BJ (cell line): ENCODE data around the gene CACHD1. TPM values are rescaled to one million over a fixed set of nuclear protein-coding genes. Genes with fewer than 3 reads are reported as not detected.
"Not testable (repeated sequence)": the region's sequence is repeated elsewhere in the genome, so short reads cannot be mapped to it uniquely, and the experiment has no call there.

ENCODE experiments used
- CTCF ChIA-PET: fragments of 350-600 bp; formaldehyde crosslinking; extraction: SDS; loops from one replicate; lab custom pipeline; 2021; ENCODE audit warnings: antibody characterized with exemption, inconsistent platforms; lab: Yijun Ruan, JAX
- POLR2A ChIA-PET: fragments of 300-600 bp; sonication (Branson Sonifier 250); formaldehyde crosslinking; extraction: SDS; loops from one replicate; lab custom pipeline; 2021; ENCODE audit warnings: antibody characterized with exemption; lab: Charles Lee
- DNase-seq: peaks from one replicate; pipeline ENCODE4 v3.0.0-alpha.2; 2011; ENCODE audit warnings: low read depth
- H3K27me3 ChIP-seq: 2 replicates; pipeline ENCODE4 v1.6.0; 2011; ENCODE audit warnings: low read length; ENCODE audit not compliant: control insufficient read depth, insufficient read depth
- H3K36me3 ChIP-seq: 2 replicates; pipeline ENCODE4 v1.5.1; 2011; ENCODE audit warnings: low read length; ENCODE audit not compliant: control insufficient read depth, insufficient read depth
- H3K4me3 ChIP-seq: 2 replicates; pipeline ENCODE4 v1.5.1; 2011; ENCODE audit warnings: low read depth, mild to moderate bottlenecking, control low read depth, low read length
- CTCF ChIP-seq: IDR thresholded peaks from 2 replicates; pipeline ENCODE4 v1.5.1; 2011; ENCODE audit warnings: low read depth, mild to moderate bottlenecking, control low read depth, inconsistent platforms, low read length, moderate library complexity; ENCODE audit not compliant: insufficient read depth
- polyA plus RNA-seq: library from polyadenylated mRNA; depleted of rRNA; stranded (reverse); fragments of >200 nt; gene quantifications from 2 replicates; pipeline ENCODE4 v1.2.3, GENCODE V29; 2011
- small RNA-seq: library from RNA; depleted of rRNA; stranded (forward); fragments of <200 nt; gene quantifications from one replicate; pipeline ENCODE3, GENCODE V24; 2012; ENCODE audit warnings: low replicate concordance, low read depth; ENCODE audit not compliant: insufficient read length

CACHD1 gene
- polyA plus RNA-seq, 1 experiment: 3.0 TPM

- POLR2A ChIA-PET: interaction anchor here (0.6 kb wide), 1 partner anchor 28 kb away, joined by 3 read pairs; no protein-coding TSS in a partner anchor
- no peak for DNase-seq
- Histone ChIP-seq H3K27me3 (peaks cover 1% of the 10 kb centered on the region), H3K4me3 (no peak overlapping the region), H3K36me3 (no peaks in the 10 kb centered on the region)
- CTCF ChIA-PET: no interaction called here
- TF ChIP-seq CTCF: no peak
These were observed 264.3 kb downstream of the CACHD1 start for GRCh38 chr1:64734287-64734652.

- POLR2A ChIA-PET, CTCF ChIA-PET: not testable (repeated sequence)
These were observed 270.8 kb downstream of the CACHD1 start for GRCh38 chr1:64740687-64741086.

More at GRCh38 chr1:64740687-64741086, 270.8 kb downstream of the CACHD1 start:
- not testable (repeated sequence) for H3K36me3 ChIP-seq, H3K27me3 ChIP-seq, H3K4me3 ChIP-seq, DNase-seq

Small RNAs within 50 kb of the gene (small RNA-seq; reads per million reads assigned to genes)
- not detected for gene MIR4794
